Epithelial cell of proximal tubule (primary cell): ENCODE measurements around the gene CDON. TPM values are rescaled to one million over a fixed set of nuclear protein-coding genes. Genes with fewer than 3 reads are reported as not detected.

Experiments used
- DNase-seq: peaks from one replicate; pipeline ENCODE4 v3.0.0-alpha.2; 2011; ENCODE audit warnings: low read depth
- H3K4me3 ChIP-seq: 2 replicates; pipeline ENCODE4 v1.5.1; 2011; ENCODE audit warnings: low read depth, mild to moderate bottlenecking, low read length
- CTCF ChIP-seq: conservative IDR thresholded peaks from 2 replicates; pipeline ENCODE4 v1.5.1; 2012; ENCODE audit warnings: low read depth, mild to moderate bottlenecking, low read length
- total RNA-seq: library from RNA; depleted of rRNA; stranded (reverse); fragments of >200 nt; gene quantifications from 2 replicates; pipeline ENCODE4 v1.2.3, GENCODE V29; 2015

CDON gene
- total RNA-seq, 1 donor from 2014 or later = 4.9 TPM

GRCh38 chr11:126072801-126073594 is 10.3 kb upstream of the CDON start:
- H3K4me3 ChIP-seq = no peak overlapping the region
- TF ChIP-seq CTCF = no peak
- DNase-seq = no peak

- no peak for TF ChIP-seq CTCF
- no peak for DNase-seq
- H3K4me3 ChIP-seq = no peak overlapping the region
These were observed 9.6 kb upstream of the CDON start for GRCh38 chr11:126072141-126072741.

- no peak for TF ChIP-seq CTCF
- H3K4me3 ChIP-seq = peak overlapping the region; percentile 63
- DNase-seq = no peak
These were observed 814 bp upstream of the CDON start for GRCh38 chr11:126063507-126063852.

- H3K4me3 ChIP-seq = peak overlapping the region; percentile 63
- no peak for DNase-seq
- peak; percentile 79 for TF ChIP-seq CTCF
These were observed 673 bp downstream of the CDON start for GRCh38 chr11:126061707-126062678.

DNA sequence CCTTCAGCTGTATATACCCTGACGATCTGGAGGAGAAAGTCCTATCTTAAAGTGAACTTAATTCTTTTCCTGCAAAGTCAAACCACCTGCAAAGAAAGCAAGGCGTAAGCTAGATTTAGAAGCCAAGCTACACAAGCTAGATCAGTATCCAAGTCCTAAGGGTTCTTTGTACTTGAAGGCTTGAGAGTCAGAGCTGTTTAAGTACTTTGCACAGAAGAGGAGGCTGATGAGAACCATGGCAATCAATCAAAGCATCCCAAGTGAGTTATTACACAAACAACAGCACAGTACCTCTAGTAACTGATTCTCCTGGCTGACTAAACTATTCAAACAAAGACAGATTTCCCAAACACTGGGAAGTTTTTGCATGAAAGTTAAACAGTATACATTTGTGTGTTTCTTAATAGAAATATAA is 1.9 kb downstream of the CDON start:
- no peak overlapping the region for H3K4me3 ChIP-seq
- no peak for DNase-seq
- no peak for TF ChIP-seq CTCF

GRCh38 chr11:126059238-126059781 is 3.4 kb downstream of the CDON start:
- no peak for TF ChIP-seq CTCF
- no peak for DNase-seq
- no peak overlapping the region for H3K4me3 ChIP-seq
